HG02884 (cell line): Measurements from ENCODE around the gene EDC4.
A peak's percentile ranks its signal among the peaks of the same experiment; 100 is the strongest.

Source experiments
- ATAC-seq: cut with Tn5 transposase; IDR thresholded peaks from one replicate; pipeline ENCODE4 v1.9.1; 2021; ENCODE audit warnings: mild to moderate bottlenecking, moderate library complexity; ENCODE audit not compliant: unreplicated experiment

Gene EDC4

GRCh38 chr16:67873435-67874370, 851 bp downstream of the EDC4 start:
- ATAC-seq, result no peak

DNA sequence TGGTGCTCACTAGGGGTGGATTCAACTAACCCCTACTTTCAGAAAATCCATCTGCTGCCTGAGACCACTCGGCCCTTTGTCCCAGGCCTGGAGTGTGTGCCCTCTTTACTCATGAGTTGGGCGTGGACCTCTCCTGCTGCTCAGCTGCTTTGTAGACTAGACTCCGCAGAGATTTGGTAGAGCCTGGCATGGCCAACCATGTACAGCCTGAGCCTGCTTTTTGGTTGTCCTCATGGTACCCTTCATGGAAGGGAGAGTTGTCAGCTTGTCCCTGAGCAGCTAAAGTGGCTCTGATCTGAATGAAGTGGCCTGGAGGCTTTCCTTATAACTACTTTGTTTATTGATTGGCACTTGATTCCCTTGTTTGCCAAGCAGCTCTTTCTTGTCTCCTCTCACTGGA, 1.5 kb downstream of the EDC4 start:
- ATAC-seq, result no peak

DNA sequence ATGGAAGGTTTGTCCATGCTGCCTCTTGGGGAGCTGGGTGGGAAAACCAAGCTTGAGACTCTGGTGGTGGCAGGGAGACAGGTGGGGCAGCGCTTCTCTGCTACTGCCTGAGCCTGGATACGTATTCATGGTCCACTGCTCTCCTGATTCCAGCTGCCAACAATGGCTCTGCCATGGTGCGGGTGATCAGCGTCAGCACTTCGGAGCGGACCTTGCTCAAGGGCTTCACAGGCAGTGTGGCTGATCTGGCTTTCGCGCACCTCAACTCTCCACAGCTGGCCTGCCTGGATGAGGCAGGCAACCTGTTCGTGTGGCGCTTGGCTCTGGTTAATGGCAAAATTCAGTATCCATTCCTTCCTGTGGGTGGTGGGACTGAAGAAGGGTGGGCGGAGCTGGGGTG, 4.2 kb downstream of the EDC4 start:
- ATAC-seq, result no peak

GRCh38 chr16:67878232-67878631, 5.4 kb downstream of the EDC4 start:
- ATAC-seq, result no peak

DNA sequence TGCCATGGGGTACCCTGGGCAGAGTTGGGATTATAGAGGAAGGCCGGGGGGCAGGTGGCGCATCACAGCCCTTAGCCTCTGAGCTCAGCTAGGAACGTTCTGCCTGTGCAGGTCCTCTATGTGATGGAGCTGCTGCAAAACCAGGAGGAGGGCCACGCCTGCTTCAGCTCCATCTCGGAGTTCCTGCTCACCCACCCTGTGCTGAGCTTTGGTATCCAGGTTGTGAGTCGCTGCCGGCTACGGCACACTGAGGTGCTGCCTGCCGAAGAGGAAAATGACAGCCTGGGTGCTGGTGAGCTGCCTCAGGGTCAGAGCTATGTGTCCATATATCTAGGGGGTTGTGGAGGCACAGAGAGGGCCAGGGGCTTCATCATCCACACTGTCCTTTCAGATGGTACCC, 6.0 kb downstream of the EDC4 start:
- ATAC-seq, result no peak

- ATAC-seq, result no peak
Measured at GRCh38 chr16:67879462-67879861, 6.6 kb downstream of the EDC4 start.

- no peak for ATAC-seq
Measured at GRCh38 chr16:67879936-67880335, 7.1 kb downstream of the EDC4 start.

GRCh38 chr16:67880584-67880983, 7.7 kb downstream of the EDC4 start:
- ATAC-seq, result no peak

DNA sequence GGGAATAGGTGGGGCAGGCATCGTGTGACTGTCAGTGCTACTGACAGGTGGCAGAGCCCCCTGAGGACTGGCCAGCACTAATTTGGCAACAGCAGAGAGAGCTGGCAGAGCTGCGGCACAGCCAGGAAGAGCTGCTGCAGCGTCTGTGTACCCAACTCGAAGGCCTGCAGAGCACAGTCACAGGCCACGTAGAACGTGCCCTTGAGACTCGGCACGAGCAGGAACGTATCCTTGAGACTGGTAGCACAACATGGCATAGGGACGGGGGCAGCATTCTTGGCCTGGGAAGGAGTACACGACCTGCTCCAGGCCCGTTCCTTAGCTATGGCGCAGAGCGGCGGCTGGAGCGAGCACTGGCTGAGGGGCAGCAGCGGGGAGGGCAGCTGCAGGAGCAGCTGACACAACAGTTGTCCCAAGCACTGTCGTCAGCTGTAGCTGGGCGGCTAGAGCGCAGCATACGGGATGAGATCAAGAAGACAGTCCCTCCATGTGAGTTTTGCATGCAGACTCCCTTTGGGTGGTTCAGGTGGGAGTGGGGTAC, 8.8 kb downstream of the EDC4 start:
- no peak for ATAC-seq

- ATAC-seq, result no peak
Measured at GRCh38 chr16:67882374-67883145, 9.7 kb downstream of the EDC4 start.

DNA sequence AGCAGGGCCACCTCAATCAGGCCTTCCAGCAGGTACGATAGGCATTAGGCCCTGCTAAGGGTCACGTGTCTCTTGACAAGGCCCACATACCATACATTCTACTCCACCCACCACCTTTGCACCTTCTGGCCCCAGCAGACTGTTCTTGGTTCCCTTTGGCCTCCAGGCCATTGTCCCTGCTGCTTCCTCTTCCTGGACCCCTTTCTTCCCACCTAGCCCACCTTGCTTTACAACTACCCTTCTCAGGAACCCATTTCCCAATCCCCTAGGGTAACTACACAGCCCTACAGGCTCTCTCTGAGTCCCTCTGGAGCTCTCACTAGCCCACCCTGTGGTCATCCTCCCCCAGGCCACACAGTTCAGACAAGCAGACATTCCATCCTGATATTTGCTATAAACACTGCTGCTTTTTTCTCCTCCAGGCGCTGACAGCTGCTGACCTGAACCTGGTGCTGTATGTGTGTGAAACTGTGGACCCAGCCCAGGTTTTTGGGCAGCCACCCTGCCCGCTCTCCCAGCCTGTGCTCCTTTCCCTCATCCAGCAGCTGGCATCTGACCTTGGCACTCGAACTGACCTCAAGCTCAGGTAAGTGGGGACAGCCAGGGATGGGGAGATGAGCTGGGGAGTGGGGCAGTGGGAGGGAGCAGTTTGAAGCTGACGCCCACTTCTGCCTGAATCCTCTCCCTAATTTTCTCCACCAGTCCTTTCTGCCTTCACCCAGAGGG, 10.5 kb downstream of the EDC4 start:
- no peak for ATAC-seq

DNA sequence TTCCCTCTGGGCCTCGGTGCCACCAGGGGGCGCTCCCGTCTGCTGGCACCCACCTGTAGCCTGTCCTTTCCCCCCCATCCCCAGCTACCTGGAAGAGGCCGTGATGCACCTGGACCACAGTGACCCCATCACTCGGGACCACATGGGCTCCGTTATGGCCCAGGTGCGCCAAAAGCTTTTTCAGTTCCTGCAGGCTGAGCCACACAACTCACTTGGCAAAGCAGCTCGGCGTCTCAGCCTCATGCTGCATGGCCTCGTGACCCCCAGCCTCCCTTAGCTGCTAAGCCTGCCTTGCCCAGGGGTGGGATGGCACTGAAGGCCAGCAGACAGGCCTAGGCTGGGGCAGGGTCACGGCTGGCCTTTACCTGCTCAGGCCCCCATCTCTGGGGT, 11.0 kb downstream of the EDC4 start:
- ATAC-seq, result no peak

DNA sequence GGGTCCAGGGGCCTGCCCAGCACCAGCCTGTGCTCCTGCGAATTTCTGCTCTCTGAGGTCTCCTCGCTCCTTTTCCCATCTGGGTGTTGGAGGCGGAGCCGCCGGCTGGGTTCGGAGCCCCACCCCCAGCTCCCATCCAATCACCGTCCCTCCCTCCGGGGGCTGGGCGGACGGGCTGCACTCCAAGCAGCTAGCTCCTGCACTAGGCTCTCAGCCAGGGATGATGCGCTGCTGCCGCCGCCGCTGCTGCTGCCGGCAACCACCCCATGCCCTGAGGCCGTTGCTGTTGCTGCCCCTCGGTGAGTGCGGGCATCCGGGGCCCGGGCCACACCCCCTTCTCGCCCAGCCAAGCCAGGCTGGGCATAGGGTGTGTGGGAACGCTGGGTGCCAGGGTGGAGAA, 11.8 kb downstream of the EDC4 start, which contains the start of gene NRN1L:
Gene NRN1L, plus strand, starts transcription at position 202 of the 400 bp plus-strand sequence. Its CDS starts 19 bp downstream, at position 221.
- no peak for ATAC-seq

GRCh38 chr16:67885545-67885944, 12.7 kb downstream of the EDC4 start:
- no peak for ATAC-seq

GRCh38 chr16:67885976-67886375, 13.1 kb downstream of the EDC4 start:
- no peak for ATAC-seq

- no peak for ATAC-seq
Measured at GRCh38 chr16:67886387-67886786, 13.5 kb downstream of the EDC4 start.

- no peak for ATAC-seq
Measured at GRCh38 chr16:67888331-67888730, 15.5 kb downstream of the EDC4 start.

- ATAC-seq, result no peak
Measured at GRCh38 chr16:67892375-67892774, 19.5 kb downstream of the EDC4 start.

DNA sequence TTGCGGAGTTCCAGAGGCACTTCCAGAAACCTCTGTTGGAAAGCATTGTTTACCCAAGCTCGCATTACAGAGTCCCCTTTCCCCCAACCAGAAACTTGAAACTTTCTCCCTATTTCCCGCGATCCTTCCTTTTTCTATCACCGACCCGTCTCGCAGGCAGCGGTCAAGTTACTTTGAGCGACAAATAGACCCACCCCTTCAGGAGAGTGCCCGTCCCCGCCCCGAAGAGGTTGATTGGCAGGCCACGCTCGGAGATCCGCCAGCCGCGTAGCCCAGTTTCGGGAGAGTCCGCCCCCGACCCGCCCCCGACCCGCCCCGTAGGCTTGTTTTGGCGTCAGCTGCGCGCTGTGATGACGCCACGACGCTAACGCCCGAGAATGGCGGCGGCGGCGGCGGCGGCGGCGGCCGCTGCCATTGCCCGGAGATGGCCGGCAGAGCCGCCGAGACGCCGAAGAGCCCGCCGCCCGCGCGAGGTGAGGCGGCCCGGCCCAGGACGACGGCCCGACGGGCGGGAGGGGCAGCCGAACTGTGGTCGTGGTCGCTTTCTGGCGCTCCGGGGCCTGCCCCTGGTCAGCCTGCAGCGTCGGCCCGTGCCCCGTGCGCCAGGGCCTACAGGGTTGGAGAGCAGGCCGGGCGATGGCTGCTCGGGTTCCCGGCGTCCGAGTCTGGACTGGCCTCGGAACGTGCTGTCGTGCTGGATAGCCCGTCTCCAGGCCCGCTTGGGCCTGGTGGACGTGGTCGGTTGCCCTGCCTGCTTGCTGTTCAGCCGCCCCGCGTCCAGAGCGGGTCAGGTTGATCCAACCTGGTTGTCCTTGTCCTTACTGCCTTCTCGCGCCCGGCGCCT, 20.3 kb downstream of the EDC4 start, which contains the start of gene PSKH1:
Gene PSKH1, plus strand, starts transcription at position 356 of the 844 bp plus-strand sequence. CDS start 15,496 bp downstream, outside the sequence.
- peak; percentile 86 for ATAC-seq
